HL-60 (cell line): ENCODE results near the gene NUP62.

Source experiments
- DNase-seq, 2 experiments: peaks; one replicate each; pipeline ENCODE4 v3.0.0-alpha.2; 2010 to 2020; ENCODE audit warnings: low read depth in 1 of 2, low spot score in 1 of 2
- H3K27ac ChIP-seq: fragments of 250-450 bp; sonication (Bioruptor Pico); replicated peaks from 2 replicates; pipeline ENCODE4 v1.5.1; 2020; ENCODE audit warnings: mild to moderate bottlenecking, moderate library complexity
- H3K27me3 ChIP-seq: fragments of 250-450 bp; sonication (Bioruptor Pico); 2 replicates; pipeline ENCODE4 v1.5.1; 2021; ENCODE audit warnings: mild to moderate bottlenecking, moderate library complexity; ENCODE audit not compliant: insufficient read depth, poor library complexity, severe bottlenecking
- H3K4me3 ChIP-seq: replicated peaks from 2 replicates; pipeline ENCODE4 v1.5.1; 2011; ENCODE audit warnings: mild to moderate bottlenecking, control low read depth, low read length; ENCODE audit not compliant: insufficient read depth
- CTCF ChIP-seq: IDR thresholded peaks from one replicate; pipeline ENCODE4 v1.5.1; 2011; ENCODE audit warnings: low read length, control low read depth, inconsistent platforms; ENCODE audit not compliant: insufficient read depth
- GABPA ChIP-seq: IDR thresholded peaks from 2 replicates; pipeline ENCODE4 v1.6.1; 2012; ENCODE audit warnings: low read depth
- POLR2AphosphoS5 ChIP-seq: IDR thresholded peaks from 2 replicates; pipeline ENCODE4 v1.6.1; 2012; ENCODE audit warnings: low read depth
- REST ChIP-seq: IDR thresholded peaks from 2 replicates; pipeline ENCODE4 v1.6.1; 2012; ENCODE audit warnings: low read depth; ENCODE audit not compliant: insufficient replicate concordance
- SPI1 ChIP-seq: IDR thresholded peaks from 2 replicates; pipeline ENCODE4 v1.6.1; 2012; ENCODE audit warnings: low read depth, mild to moderate bottlenecking, borderline replicate concordance

NUP62 gene

GRCh38 chr19:49876422-49877019, 52.8 kb downstream of the NUP62 start:
- Histone ChIP-seq H3K27me3 (no peaks in the 10 kb centered on the region), H3K27ac (peak overlapping the region; percentile 95), H3K4me3 (peak overlapping the region; percentile 87)
- TF ChIP-seq REST (no peak), SPI1 (no peak), GABPA (peak; percentile 69), POLR2AphosphoS5 (peak; percentile 67; the same call in 1 of the 2 replicates)
- DNase-seq = peak; percentile 98 to 99

- TF ChIP-seq GABPA (peak; percentile 88), CTCF (no peak), SPI1 (peak; percentile 65; the same call in 1 of the 2 replicates)
- peak overlapping the region; percentile 95 for H3K27ac ChIP-seq
- peak overlapping the region; percentile 87 for H3K4me3 ChIP-seq
- no peaks in the 10 kb centered on the region for H3K27me3 ChIP-seq
- peak; percentile 55 to 59 for DNase-seq
Measured at GRCh38 chr19:49875857-49876421, 53.4 kb downstream of the NUP62 start.

- TF ChIP-seq GABPA (no peak), CTCF (no peak), POLR2AphosphoS5 (no peak), REST (no peak), SPI1 (no peak)
- no peak for DNase-seq
- no peaks in the 10 kb centered on the region for H3K27me3 ChIP-seq
- peak overlapping the region; percentile 95 for H3K27ac ChIP-seq
- peak overlapping the region; percentile 87 for H3K4me3 ChIP-seq
Measured at GRCh38 chr19:49875177-49875576, 54.1 kb downstream of the NUP62 start.

GRCh38 chr19:49874503-49875157, 54.7 kb downstream of the NUP62 start:
- Histone ChIP-seq H3K4me3 (no peak overlapping the region), H3K27me3 (no peaks in the 10 kb centered on the region), H3K27ac (no peak overlapping the region)
- no peak for TF ChIP-seq POLR2AphosphoS5
- TF ChIP-seq GABPA = no peak
- no peak for TF ChIP-seq REST
- TF ChIP-seq SPI1 = no peak
- TF ChIP-seq CTCF = no peak
- no peak for DNase-seq
